Left ventricle myocardium superior (tissue), 1 donor: ENCODE measurements around the gene GPR83. TPM values are rescaled to one million over a fixed set of nuclear protein-coding genes. Genes with fewer than 3 reads are reported as not detected.
"Not testable (repeated sequence)": the region's sequence is repeated elsewhere in the genome, so short reads cannot be mapped to it uniquely, and the experiment has no call there.

Experiments
- ATAC-seq: fragments of 200-7000 bp; cut with Tn5 transposase; one replicate; pipeline ENCODE4 v1.9.1; 2020; ENCODE audit warnings: mild to moderate bottlenecking, moderate library complexity
- DNase-seq: peaks from one replicate; pipeline ENCODE4 v3.0.0-alpha.2; 2020
- intact Hi-C: fragments of 100-400 bp; cut with micrococcal nuclease; formaldehyde crosslinking; loops from one replicate; pipeline ENCODE4 v1.11.0; 2022
- total RNA-seq: library from RNA; stranded (reverse); fragmentation: NEBNext Ultra II Directional; extraction: Animal tissue kit (Norgen Biotek cat#: 25700); gene quantifications from one replicate; pipeline ENCODE4 v1.2.1, GENCODE V29; 2021
- donor health status: DM: no; HTN: yes; CAD: no; lungs with severe emphysema.

Gene GPR83
- total RNA-seq, 1 donor from 2014 or later, result 0.17 TPM

DNA sequence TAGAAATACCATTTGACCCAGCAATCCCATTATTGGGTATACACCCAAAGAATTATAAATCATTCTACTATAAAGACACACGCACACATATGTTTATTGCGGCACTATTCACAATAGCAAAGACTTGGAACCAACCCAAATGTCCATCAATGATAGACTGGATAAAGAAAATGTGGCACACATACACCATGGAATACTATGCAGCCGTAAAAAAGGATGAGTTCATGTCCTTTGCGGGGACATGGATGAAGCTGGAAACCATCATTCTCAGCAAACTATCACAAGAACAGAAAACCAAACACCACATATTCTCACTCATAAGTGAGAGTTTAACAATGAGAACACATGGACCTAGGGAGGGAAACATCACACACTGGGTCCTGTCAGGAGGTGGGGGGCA lies 9.3 kb downstream of the GPR83 start:
- intact Hi-C loops, ATAC-seq, DNase-seq: not testable (repeated sequence)

DNA sequence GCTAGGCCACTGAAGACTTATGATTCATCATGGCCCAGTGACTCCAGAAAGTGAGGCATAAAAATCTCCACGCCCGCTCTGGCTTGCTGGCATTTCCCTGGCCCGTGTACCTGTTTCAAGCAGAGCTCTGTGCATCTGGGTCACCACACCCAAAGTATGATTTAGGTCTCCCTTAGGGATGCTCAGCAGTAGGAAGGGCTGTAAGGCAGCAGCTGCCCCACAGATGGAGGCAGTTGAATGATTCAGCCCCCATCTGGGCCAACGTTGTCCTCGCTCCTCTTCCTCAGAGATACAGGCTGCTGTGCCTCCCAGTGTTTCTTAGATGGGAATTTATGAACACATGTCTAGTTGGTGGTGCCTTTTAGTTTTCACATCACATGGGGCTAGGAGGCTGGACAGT lies 21.6 kb downstream of the GPR83 start:
- DNase-seq, result no peak
- intact Hi-C loops, result no loop called here

GRCh38 chr11:94376841-94377240 lies 24.4 kb downstream of the GPR83 start:
- intact Hi-C loops, result no loop called here
- DNase-seq (no peak), ATAC-seq (no peak)

More for the DNA sequence above, 21.6 kb downstream of the GPR83 start:
- ATAC-seq, result no peak

DNA sequence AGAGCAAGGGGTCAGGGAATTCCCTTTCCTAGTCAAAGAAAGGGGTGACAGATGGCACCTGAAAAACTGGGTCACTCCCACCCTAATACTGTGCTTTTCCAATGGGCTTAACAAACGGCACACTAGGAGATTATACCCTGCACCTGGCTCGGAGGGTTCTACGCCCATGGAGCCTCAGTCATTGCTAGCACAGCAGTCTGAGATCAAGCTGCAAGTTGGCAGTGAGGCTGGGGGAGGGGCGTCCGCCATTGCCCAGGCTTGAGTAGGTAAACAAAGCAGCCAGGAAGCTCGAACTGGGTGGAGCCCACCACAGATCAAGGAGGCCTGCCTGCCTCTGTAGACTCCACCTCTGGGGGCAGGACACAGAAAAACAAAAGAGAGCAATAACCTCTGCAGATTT lies 30.6 kb downstream of the GPR83 start:
- intact Hi-C loops, ATAC-seq, DNase-seq: not testable (repeated sequence)

DNA sequence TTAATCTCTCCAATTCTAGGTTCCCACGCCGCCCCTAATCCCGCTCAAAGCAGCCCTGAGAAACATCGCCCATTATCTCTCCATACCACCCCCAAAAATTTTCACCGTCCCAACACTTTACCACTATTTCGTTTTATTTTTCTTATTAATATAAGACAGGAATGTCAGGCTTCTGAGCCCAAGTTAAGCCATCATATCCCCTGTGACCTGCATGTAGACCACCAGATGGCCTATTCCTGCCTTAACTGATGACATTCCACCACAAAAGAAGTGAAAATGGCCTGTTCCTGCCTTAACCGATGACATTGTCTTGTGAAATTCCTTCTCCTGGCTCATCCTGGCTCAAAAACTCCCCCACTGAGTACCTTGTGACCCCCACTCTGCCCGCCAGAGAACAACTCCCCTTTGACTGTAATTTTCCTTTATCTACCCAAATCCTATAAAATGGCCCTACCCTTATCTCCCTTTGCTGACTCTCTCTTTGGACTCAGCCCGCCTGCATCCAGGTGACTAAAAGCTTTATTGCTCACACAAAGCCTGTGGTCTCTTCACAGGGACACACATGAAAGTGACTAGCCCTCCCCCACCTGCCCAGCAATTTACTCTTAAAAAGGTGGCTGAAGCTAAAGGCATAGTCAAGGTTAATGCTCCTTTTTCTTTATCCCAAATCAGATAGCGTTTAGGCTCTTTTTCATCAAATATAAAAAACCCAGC lies 50.2 kb downstream of the GPR83 start:
- ATAC-seq, DNase-seq, intact Hi-C loops: not testable (repeated sequence)

GRCh38 chr11:94346311-94346710 lies 54.9 kb downstream of the GPR83 start:
- ATAC-seq, DNase-seq, intact Hi-C loops: not testable (repeated sequence)

DNA sequence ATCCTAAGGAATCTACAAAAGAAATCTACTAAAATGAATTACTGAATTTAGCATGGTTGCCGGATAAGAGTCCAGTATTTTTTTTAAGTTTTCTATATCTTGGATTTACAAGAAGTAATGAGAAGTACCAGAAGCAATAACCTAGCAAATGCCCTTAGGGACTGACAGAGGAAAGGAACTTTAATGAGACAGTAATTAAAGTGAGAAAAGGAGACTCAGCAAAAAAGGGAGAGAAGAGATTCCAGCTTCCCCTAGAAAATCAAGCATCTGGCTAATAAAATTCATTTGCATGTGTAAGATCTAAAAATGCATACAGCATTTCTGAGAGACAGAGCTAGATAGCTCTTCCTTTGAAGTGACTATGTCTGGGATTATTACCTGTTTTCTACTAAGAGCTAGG lies 57.7 kb downstream of the GPR83 start:
- DNase-seq (no peak), ATAC-seq (no peak)
- intact Hi-C loops, result no loop called here

- no peak for DNase-seq
- no peak for ATAC-seq
- intact Hi-C loops, result no loop called here
Measured at GRCh38 chr11:94342250-94342649, 59.0 kb downstream of the GPR83 start.

GRCh38 chr11:94338651-94339050 lies 62.6 kb downstream of the GPR83 start:
- ATAC-seq (no peak), DNase-seq (no peak)
- intact Hi-C loops, result no loop called here

GRCh38 chr11:94336033-94336432 lies 65.2 kb downstream of the GPR83 start:
- DNase-seq, result no peak
- no peak for ATAC-seq
- intact Hi-C loops, result no loop called here

DNA sequence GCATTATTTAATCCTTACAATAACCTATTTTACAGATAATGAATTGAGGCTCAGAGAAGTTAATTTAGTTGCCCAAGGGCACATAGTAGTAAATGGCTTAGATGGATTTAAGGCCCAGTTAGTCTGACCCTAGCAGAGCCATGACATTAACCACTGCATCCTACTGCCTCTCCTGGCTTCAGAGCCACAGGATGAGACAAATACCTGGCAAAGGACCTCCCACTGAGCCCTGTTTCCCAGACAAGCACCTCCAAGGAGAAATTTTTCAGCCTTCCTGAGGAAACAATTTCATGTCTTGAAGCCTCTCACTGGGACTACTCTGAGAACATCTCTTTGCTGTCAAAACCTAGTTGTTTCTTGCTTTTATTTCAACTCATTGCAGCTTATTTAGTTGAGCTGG lies 68.4 kb downstream of the GPR83 start:
- ATAC-seq, result no peak
- intact Hi-C loops, result no loop called here
- DNase-seq, result no peak

DNA sequence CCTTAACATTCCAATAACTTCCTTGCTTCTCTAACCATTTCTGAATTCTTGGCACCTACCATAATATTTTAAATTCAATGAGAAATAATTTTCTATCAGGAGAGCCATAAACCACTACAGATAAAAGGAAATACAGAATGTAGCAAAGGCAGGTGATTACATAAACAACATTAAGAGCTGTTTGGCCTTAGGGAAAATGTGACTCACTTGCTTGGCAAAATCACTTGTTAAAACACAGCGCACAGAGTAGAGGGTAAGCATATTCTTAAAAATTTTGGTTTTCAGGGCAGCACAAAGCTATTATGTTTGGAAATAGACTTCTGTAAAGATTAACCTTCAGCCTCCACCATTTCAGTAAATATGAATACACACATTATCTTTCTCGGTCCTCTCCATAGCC lies 70.4 kb downstream of the GPR83 start:
- no peak for DNase-seq
- ATAC-seq, result no peak
- intact Hi-C loops, result no loop called here

DNA sequence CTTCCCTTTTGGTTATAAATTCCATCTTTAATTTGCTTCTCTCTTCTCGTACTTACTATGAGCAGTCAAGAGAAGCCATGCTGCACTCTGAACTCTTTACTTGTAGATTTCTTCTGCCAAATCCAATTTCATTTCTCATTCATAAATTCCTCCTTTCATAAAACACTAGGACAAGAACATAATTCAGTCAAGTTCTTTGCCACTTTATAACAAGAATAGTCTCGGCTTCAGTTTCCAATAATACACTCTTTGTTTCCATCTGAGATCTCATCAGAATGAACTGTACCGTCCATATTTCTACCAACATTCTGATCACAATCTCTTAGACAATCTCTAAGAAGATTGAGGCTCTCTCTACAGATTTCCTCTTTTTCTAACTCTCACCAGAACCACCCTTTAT lies 71.7 kb downstream of the GPR83 start:
- intact Hi-C loops, result no loop called here
- ATAC-seq (no peak), DNase-seq (no peak)

DNA sequence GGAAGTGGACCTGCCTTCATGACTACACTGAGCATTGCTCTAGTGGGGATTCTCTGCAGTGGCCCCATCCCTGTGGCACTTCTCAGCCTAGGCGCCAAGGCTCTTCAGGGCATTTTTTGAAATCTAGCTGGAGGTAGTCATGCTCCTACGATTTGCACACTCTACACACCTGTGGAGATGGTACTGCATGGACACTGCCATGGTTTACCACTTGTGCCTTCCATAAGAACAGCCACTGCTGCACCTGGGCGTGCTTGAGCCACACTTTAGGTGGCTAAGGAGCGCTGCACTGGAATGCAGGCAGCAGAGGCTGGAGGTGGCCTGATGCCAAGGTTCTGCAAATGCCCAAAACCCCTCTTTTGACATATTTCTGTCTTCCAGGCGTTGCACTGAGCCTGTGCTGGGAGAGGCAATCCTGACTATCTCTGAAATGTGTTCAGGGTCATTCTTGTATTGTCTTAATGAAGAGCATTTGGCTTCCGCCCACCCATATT lies 72.6 kb downstream of the GPR83 start:
- intact Hi-C loops, result no loop called here
- no peak for ATAC-seq
- no peak for DNase-seq

Other genes starting within 250 kb of the GPR83 start
- not detected for gene IZUMO1R, start 96.8 kb downstream of the GPR83 start, total RNA-seq
- gene MRE11, start 92.4 kb upstream of the GPR83 start, total RNA-seq, result 7.4 TPM
- gene ANKRD49, start 92.6 kb upstream of the GPR83 start, total RNA-seq, result 6.0 TPM
- not detected for gene C11orf97, start 111.0 kb upstream of the GPR83 start, total RNA-seq
- gene FUT4, start 142.5 kb upstream of the GPR83 start, total RNA-seq, result 1.4 TPM
- gene PIWIL4, start 165.9 kb upstream of the GPR83 start, total RNA-seq, result 0.92 TPM